GM12864 (cell line): Measurements from ENCODE around the gene TNFAIP8L3.
A peak's percentile ranks its signal among the peaks of the same experiment; 100 is the strongest.

ENCODE experiments used
- DNase-seq: peaks from one replicate; pipeline ENCODE4 v3.0.0-alpha.2; 2011; ENCODE audit warnings: low read depth
- H3K4me3 ChIP-seq: 2 replicates; pipeline ENCODE4 v1.5.1; 2011; ENCODE audit warnings: mild to moderate bottlenecking, low read depth, low read length, control low read depth
- TF ChIP-seq, protein P1 (sequence below): IDR thresholded peaks from 2 replicates; pipeline ENCODE4 v1.5.1; 2011; ENCODE audit warnings: low read depth, mild to moderate bottlenecking, moderate library complexity, low read length, control low read depth, inconsistent platforms; ENCODE audit errors: missing control alignments

The TNFAIP8L3 gene

GRCh38 chr15:51097553-51098330 lies 3.0 kb upstream of the TNFAIP8L3 start:
- TF ChIP-seq, protein P1, sequence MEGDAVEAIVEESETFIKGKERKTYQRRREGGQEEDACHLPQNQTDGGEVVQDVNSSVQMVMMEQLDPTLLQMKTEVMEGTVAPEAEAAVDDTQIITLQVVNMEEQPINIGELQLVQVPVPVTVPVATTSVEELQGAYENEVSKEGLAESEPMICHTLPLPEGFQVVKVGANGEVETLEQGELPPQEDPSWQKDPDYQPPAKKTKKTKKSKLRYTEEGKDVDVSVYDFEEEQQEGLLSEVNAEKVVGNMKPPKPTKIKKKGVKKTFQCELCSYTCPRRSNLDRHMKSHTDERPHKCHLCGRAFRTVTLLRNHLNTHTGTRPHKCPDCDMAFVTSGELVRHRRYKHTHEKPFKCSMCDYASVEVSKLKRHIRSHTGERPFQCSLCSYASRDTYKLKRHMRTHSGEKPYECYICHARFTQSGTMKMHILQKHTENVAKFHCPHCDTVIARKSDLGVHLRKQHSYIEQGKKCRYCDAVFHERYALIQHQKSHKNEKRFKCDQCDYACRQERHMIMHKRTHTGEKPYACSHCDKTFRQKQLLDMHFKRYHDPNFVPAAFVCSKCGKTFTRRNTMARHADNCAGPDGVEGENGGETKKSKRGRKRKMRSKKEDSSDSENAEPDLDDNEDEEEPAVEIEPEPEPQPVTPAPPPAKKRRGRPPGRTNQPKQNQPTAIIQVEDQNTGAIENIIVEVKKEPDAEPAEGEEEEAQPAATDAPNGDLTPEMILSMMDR, result no peak
- no peak overlapping the region for H3K4me3 ChIP-seq
- DNase-seq, result no peak

DNA sequence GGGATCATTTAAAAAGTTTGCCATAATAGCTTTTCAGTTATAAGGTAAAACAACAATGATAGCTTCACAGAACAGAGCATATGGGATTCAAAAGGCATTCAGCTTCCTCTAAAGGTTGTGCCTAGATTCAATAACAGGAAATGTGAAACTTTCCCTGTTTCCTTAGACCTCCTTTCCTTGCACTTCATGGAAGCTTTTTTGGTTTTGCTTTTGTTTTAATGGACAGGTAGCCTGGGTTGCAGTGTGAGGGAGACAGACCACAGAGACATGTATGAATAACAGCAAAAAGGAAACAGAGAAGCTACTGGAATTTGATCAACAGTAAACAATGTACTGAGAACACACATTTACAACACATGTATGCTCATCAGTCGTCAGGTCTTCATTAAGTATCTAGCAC lies 2.3 kb upstream of the TNFAIP8L3 start:
- TF ChIP-seq, protein P1, result no peak
- no peak for DNase-seq
- H3K4me3 ChIP-seq, result no peak overlapping the region

- H3K4me3 ChIP-seq, result no peak overlapping the region
- TF ChIP-seq, protein P1, result no peak
- DNase-seq, result no peak
Measured at GRCh38 chr15:51095681-51096331, 1.1 kb upstream of the TNFAIP8L3 start.

DNA sequence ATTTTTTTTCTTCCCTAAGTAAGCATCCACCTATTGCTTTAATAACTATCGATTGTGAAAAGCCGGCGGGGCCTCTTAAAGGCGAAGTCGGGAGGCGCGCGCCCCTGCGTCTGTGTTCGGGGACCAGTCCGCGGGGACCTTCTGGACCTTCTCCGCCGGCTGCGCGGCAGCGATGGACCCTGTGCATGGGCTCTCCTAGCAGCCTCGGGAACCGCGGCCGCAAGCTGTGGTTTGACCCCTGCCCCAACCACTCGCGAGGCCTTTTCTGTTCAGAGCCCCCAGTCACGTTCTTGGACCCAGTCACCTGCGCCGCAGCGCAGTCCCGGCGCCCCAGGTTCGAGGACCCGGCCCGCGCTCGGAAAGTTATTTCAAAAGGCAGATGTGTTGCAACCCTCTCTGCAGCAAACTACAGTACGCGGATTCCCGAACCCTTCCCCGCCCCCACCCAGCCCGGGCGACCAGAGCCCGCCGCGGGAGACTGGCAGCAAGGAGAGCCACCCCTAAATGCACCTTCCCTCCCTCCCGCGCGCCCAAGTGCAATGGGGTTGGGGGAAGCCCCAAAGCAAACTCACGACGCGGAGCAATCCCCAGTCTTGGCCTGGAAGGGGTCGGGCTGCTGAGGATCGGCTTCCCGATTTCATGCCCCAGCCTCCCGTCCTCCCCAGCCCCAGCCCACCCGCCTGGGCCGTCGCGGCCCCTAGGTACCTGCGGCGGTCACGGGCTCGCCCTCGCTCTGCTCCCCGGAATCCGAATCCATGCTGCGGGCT lies 684 bp downstream of the TNFAIP8L3 start:
- TF ChIP-seq, protein P1, result no peak
- DNase-seq, result no peak
- peak overlapping the region; percentile 31 for H3K4me3 ChIP-seq

DNA sequence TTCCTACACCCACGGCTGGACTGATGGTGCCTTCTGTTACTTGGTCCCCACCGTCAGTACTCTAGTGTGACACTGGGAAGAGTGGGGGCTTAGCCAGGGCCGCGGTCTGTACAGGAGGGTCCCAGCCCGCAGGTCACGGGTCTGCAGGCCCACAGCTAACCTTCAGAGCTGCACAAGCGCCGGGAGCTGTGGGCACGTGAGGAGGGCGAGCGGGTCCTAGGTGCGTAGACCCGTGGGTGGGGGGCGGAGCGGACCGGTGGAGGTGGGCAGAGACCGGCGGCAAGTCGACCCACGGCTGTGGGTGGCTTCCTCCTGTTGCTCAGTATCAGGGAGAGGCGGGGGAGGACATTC lies 1.2 kb downstream of the TNFAIP8L3 start:
- no peak overlapping the region for H3K4me3 ChIP-seq
- DNase-seq, result no peak
- TF ChIP-seq, protein P1, result no peak

- no peak overlapping the region for H3K4me3 ChIP-seq
- no peak for DNase-seq
- TF ChIP-seq, protein P1, result no peak
Measured at GRCh38 chr15:51092480-51093040, 2.1 kb downstream of the TNFAIP8L3 start.
